GM08714 (cell line): ENCODE measurements around the gene ZNHIT3.
"Not testable (repeated sequence)": the region's sequence is repeated elsewhere in the genome, so short reads cannot be mapped to it uniquely, and the experiment has no call there.

Experiments used
- H3K4me3 ChIP-seq: fragments of 200-500 bp; sonication (Bioruptor generic); 2 replicates; pipeline ENCODE4 v1.5.1; 2014; ENCODE audit warnings: mild to moderate bottlenecking, low read length, inconsistent platforms
- ZNF274 ChIP-seq: IDR thresholded peaks from 2 replicates; pipeline ENCODE4 v1.6.1; 2012; ENCODE audit warnings: mild to moderate bottlenecking, low read depth, low read length

The ZNHIT3 gene

GRCh38 chr17:36469733-36470132 is 16.7 kb upstream of the ZNHIT3 start:
- no peak overlapping the region for H3K4me3 ChIP-seq
- TF ChIP-seq ZNF274, result no peak

GRCh38 chr17:36470499-36470898 is 16.0 kb upstream of the ZNHIT3 start:
- no peak for TF ChIP-seq ZNF274
- H3K4me3 ChIP-seq, result no peak overlapping the region

DNA sequence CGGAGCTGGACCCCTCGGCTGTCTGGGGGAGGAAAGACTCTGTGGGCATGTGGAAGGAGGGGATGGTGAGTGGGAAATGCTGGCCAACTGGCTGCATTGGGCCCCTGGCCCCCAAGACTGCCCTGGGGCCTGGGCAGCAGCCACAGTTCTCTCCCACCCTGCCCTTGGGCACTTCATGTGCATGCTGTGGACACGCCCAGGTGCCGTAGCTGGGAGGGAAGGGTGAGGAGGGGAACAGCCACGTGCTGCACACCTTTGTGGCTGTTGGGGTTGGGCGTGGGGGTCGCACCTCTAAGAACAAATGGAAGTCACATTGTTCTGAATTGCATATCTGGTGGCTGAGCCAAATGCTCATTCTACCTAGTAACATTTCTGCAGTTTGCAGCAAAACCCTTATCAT is 11.9 kb upstream of the ZNHIT3 start:
- no peak overlapping the region for H3K4me3 ChIP-seq
- no peak for TF ChIP-seq ZNF274

- H3K4me3 ChIP-seq, result no peak overlapping the region
- TF ChIP-seq ZNF274, result no peak
These were observed 11.0 kb upstream of the ZNHIT3 start for GRCh38 chr17:36475346-36475970.

GRCh38 chr17:36481829-36482228 is 4.7 kb upstream of the ZNHIT3 start:
- H3K4me3 ChIP-seq, result no peak overlapping the region
- no peak for TF ChIP-seq ZNF274

- H3K4me3 ChIP-seq, result no peak overlapping the region
- no peak for TF ChIP-seq ZNF274
These were observed 3.6 kb upstream of the ZNHIT3 start for GRCh38 chr17:36482611-36483504.

DNA sequence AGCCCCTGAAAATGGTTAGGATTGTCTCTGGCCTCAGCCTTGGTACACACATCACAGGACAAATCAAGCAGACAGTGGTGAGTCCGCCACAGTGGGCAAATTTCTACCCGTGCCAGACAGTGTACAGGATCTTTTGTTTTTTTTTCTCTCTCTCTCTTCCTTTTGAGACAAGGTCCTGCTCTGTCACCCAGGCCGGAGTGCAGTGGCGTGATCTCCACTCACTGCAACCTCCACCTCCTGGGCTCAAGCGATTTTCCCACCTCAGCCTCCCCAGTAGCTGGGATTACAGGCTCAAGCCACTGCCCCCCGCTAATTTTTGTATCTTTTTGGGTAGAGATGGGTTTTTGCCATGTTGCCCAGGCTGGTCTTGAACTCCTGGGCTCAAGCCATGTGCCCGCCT is 2.5 kb upstream of the ZNHIT3 start:
- H3K4me3 ChIP-seq, result not testable (repeated sequence)

- no peak for TF ChIP-seq ZNF274
- H3K4me3 ChIP-seq, result no peak overlapping the region
These were observed 1.5 kb upstream of the ZNHIT3 start for GRCh38 chr17:36485027-36485426.

GRCh38 chr17:36485805-36486203 is 677 bp upstream of the ZNHIT3 start:
- TF ChIP-seq ZNF274, result no peak
- peak overlapping the region; percentile 96 for H3K4me3 ChIP-seq

DNA sequence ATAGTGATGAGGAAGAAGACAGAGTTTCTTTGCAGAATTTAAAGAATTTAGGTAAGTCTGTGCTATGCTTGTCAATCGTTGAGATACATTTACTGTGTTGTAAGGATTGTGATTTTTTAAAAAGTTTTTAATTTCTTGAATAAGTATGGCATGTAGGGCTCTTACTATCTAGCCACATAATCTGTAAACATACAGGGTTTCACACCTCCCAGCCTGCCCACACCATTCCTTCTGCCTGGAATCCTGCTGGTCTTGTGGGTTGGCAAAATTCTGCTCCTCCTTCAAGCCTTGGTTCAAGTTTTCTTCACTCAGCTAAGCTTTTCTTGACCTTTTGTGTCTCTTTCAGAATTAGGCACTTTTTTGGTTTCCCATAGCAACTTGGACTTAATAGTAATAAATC is 7.5 kb downstream of the ZNHIT3 start:
- no peak for TF ChIP-seq ZNF274
- H3K4me3 ChIP-seq, result no peak overlapping the region

- TF ChIP-seq ZNF274, result no peak
- no peak overlapping the region for H3K4me3 ChIP-seq
These were observed 8.2 kb downstream of the ZNHIT3 start for GRCh38 chr17:36494674-36495073.

DNA sequence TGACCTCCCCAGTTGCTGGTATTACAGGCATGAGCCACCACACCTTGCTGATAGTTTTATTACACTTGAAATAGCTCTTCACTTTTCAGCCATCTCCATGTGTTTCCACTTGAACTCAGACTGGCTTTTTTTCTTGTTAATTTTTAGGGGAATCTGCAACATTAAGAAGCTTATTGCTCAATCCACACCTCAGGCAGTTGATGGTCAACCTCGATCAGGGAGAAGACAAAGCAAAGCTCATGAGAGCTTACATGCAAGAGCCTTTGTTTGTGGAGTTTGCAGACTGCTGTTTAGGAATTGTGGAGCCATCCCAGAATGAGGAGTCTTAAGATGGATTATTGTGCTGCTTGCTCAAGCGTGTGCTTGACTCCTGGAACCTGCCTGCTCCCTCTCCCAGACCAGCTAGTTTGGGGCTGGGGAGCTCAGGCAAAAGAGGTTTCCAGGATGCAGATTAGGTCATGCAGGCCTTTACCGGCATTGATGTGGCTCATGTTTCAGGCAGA is 8.6 kb downstream of the ZNHIT3 start:
- H3K4me3 ChIP-seq, result no peak overlapping the region
- TF ChIP-seq ZNF274, result no peak

DNA sequence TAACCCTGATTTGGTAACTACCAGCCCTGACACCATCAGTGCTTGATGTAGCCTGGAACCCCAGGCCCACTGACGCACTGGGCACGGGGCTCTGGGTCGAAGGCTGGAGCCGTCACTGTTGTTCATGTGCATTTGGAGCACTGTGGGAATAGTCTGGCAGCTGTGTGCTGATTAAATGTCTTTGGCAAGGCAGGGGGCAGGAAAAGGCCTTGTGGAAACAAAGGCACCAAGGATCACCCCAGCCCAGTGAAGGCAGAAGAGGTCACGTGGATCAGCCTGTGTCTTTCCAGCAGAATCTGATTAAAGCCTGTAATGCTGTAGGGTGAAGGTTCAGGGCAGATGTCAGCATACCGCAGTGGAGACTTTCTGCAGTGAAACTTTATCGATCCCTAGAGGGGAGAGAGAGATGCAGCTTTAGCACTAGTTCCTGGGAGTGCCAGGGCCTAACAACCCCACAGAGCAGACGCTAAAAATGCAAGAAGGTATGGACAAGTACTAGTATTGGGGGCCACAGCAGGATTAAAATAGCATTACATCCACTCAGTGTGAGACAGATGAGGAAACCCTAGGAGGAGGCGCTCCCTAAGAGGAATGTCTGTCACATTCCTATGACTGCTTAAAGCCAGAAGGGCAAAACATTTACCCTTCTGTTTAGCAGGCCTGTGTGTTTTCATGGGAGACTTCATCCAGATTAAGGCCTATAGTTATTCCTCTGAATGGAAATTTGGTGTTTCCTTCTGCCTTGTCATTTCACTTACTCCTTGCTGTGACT is 9.7 kb downstream of the ZNHIT3 start:
- no peak overlapping the region for H3K4me3 ChIP-seq
- TF ChIP-seq ZNF274, result no peak

GRCh38 chr17:36498155-36498554 is 11.7 kb downstream of the ZNHIT3 start:
- H3K4me3 ChIP-seq, result no peak overlapping the region
- no peak for TF ChIP-seq ZNF274
